OCI-LY3 (cell line): Measurements from ENCODE around the gene ZNF579.

ENCODE experiments used
- H2AFZ ChIP-seq: fragments of 200-600, 300-600 bp; shearing (Covaris generic); 2 replicates; pipeline ENCODE4 v1.6.0; 2014; ENCODE audit warnings: antibody characterized with exemption, low read depth, low read length
- H3K27ac ChIP-seq: fragments of 200-600, 300-600 bp; sonication (generic); 2 replicates; pipeline ENCODE4 v1.5.1; 2014; ENCODE audit warnings: mild to moderate bottlenecking, low read length, moderate library complexity, mixed read lengths
- H3K27me3 ChIP-seq: fragments of 200-600, 300-600 bp; sonication (generic); 2 replicates; pipeline ENCODE4 v1.6.1; 2014; ENCODE audit warnings: low read depth, low read length, mixed read lengths
- H3K36me3 ChIP-seq: fragments of 200-600, 300-600 bp; sonication (generic); replicated peaks from 2 replicates; pipeline ENCODE3; 2014; ENCODE audit warnings: low read depth, low read length, mixed read lengths
- H3K4me1 ChIP-seq: fragments of 300-600, 200-600 bp; sonication (generic); 2 replicates; pipeline ENCODE4 v1.6.1; 2014; ENCODE audit warnings: low read length, mixed read lengths
- H3K4me2 ChIP-seq: fragments of 200-600, 300-600 bp; sonication (generic); 2 replicates; pipeline ENCODE4 v1.6.1; 2014; ENCODE audit warnings: low read length, mixed read lengths
- H3K4me3 ChIP-seq: fragments of 300-600, 200-600 bp; sonication (generic); 2 replicates; pipeline ENCODE4 v1.5.1; 2014; ENCODE audit warnings: antibody characterized with exemption, mild to moderate bottlenecking, low read length, moderate library complexity
- H3K79me2 ChIP-seq: fragments of 300-600, 200-600 bp; shearing (Covaris generic); 2 replicates; pipeline ENCODE4 v1.6.1; 2014; ENCODE audit warnings: mild to moderate bottlenecking, low read length, mixed read lengths
- H3K9ac ChIP-seq: fragments of 300-600, 200-600 bp; shearing (Covaris generic); 2 replicates; pipeline ENCODE4 v1.6.0; 2014; ENCODE audit warnings: mild to moderate bottlenecking, low read length, moderate library complexity
- H3K9me3 ChIP-seq: fragments of 200-600, 300-600 bp; shearing (Covaris generic); 2 replicates; pipeline ENCODE4 v1.6.1; 2014; ENCODE audit warnings: low read length, mixed read lengths; ENCODE audit not compliant: insufficient read depth
- H4K20me1 ChIP-seq: fragments of 200-600, 300-600 bp; sonication (generic); 2 replicates; pipeline ENCODE4 v1.6.1; 2016; ENCODE audit warnings: low read length, mixed read lengths; ENCODE audit not compliant: insufficient read depth
- EZH2phosphoT487 ChIP-seq: fragments of 200-600 bp; shearing (Covaris generic); IDR thresholded peaks from 2 replicates; pipeline ENCODE4 v1.6.1; 2018; ENCODE audit warnings: antibody characterized with exemption, mixed run types, low read depth
- TF ChIP-seq, protein P1 (sequence below): fragments of 200-600, 300-600 bp; sonication (generic); IDR thresholded peaks from 2 replicates; pipeline ENCODE4 v1.5.1; 2014; ENCODE audit warnings: antibody characterized with exemption, low read length, low read depth

The ZNF579 gene

DNA sequence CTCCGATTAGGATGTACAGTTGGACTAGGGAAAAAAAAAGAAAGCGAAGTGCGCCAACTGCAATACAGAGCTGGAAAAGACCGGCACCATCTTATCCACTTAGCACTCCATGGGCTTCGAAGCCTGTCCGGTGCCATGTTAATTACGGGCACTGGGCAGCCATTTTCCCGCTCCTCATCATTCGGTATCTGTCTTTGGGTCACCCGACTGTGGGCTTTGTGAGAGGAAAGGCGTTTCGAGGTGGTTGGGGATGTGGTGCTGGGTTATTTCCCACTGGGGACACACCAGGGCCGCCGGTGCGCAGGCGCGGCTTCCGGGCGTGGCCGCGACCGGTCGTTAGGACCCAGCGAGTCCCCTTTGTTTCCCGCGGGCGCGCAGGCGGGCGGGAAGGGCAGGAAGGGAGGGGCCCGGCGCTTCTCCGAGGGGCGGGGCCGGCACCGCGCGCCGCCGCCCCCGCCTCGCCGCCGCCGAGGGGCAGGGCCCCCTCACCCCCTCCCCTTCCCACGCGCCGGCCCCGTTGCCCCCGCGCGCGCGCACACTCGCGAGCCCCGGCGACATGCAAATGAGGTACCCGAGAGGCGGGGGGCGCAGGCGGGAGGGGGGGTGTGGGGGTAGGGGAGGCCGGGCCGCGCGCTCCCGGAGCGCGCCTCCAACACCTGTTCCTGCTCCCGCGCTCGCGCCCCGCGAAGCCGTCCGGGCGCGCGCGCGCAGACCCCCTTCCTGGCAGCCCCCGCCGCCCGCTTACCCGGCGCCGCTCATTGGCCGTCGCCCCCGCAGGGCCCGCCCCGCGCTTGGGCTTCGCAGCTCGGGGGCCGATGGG is 19.4 kb upstream of the ZNF579 start, which contains the start of gene ZNF524:
Gene ZNF524, plus strand, starts transcription at position 447 of the 820 bp plus-strand sequence. CDS start 1,825 bp downstream, outside the sequence.
- H3K36me3 ChIP-seq = peaks cover 12% of the 10 kb centered on the region
- H3K27me3 ChIP-seq = no peaks in the 10 kb centered on the region
- H3K9me3 ChIP-seq = no peaks in the 10 kb centered on the region
- no peaks in the 10 kb centered on the region for H4K20me1 ChIP-seq
- peak within 1 kb of the TSS; percentile 85 for H3K27ac ChIP-seq
- H3K4me3 ChIP-seq = peak within 1 kb of the TSS; percentile 80
- H3K4me2 ChIP-seq = peak within 1 kb of the TSS; percentile 99
- H3K4me1 ChIP-seq = peaks cover 21% of the 10 kb centered on the region
- peak within 1 kb of the TSS; percentile 92 for H3K9ac ChIP-seq
- H2AFZ ChIP-seq = peak within 1 kb of the TSS; percentile 77; the same call in 1 of the 2 replicates
- peaks cover 12% of the 10 kb centered on the region for H3K79me2 ChIP-seq
- TF ChIP-seq, protein P1, sequence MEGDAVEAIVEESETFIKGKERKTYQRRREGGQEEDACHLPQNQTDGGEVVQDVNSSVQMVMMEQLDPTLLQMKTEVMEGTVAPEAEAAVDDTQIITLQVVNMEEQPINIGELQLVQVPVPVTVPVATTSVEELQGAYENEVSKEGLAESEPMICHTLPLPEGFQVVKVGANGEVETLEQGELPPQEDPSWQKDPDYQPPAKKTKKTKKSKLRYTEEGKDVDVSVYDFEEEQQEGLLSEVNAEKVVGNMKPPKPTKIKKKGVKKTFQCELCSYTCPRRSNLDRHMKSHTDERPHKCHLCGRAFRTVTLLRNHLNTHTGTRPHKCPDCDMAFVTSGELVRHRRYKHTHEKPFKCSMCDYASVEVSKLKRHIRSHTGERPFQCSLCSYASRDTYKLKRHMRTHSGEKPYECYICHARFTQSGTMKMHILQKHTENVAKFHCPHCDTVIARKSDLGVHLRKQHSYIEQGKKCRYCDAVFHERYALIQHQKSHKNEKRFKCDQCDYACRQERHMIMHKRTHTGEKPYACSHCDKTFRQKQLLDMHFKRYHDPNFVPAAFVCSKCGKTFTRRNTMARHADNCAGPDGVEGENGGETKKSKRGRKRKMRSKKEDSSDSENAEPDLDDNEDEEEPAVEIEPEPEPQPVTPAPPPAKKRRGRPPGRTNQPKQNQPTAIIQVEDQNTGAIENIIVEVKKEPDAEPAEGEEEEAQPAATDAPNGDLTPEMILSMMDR = no peak
- no peak for TF ChIP-seq EZH2phosphoT487

DNA sequence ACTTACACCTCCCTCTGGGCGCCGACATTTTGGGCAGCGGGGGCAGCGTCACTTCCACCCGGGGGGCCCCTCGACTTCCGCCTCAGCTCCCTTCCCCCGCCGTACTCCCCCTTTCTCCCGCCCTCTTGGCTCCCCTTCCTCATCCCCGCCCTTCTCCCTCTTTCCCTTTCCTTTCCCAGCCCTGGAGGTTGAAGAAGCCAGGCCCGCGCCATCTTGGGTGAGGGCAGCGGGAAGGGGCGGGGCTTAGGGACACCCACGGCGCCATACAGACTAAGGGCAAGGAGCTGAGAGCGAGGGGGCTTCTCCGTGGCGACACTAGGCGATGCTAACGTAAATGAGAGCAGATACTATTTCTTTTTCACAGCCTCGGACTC is 18.8 kb upstream of the ZNF579 start, which contains the start of gene FIZ1:
Gene FIZ1, minus strand, starts transcription at position 50 of the 374 bp plus-strand sequence. CDS start 1,652 bp downstream, outside the sequence.
- no peaks in the 10 kb centered on the region for H3K27me3 ChIP-seq
- no peaks in the 10 kb centered on the region for H4K20me1 ChIP-seq
- H3K36me3 ChIP-seq = peaks cover 17% of the 10 kb centered on the region
- peak within 1 kb of the TSS; percentile 85 for H3K27ac ChIP-seq
- TF ChIP-seq, protein P1 = no peak
- TF ChIP-seq EZH2phosphoT487 = no peak
- peak within 1 kb of the TSS; percentile 99 for H3K4me2 ChIP-seq
- H3K9me3 ChIP-seq = no peaks in the 10 kb centered on the region
- peak within 1 kb of the TSS; percentile 77; the same call in 1 of the 2 replicates for H2AFZ ChIP-seq
- peaks cover 12% of the 10 kb centered on the region for H3K79me2 ChIP-seq
- H3K4me1 ChIP-seq = peaks cover 17% of the 10 kb centered on the region
- H3K9ac ChIP-seq = peak within 1 kb of the TSS; percentile 92
- H3K4me3 ChIP-seq = peak within 1 kb of the TSS; percentile 80

DNA sequence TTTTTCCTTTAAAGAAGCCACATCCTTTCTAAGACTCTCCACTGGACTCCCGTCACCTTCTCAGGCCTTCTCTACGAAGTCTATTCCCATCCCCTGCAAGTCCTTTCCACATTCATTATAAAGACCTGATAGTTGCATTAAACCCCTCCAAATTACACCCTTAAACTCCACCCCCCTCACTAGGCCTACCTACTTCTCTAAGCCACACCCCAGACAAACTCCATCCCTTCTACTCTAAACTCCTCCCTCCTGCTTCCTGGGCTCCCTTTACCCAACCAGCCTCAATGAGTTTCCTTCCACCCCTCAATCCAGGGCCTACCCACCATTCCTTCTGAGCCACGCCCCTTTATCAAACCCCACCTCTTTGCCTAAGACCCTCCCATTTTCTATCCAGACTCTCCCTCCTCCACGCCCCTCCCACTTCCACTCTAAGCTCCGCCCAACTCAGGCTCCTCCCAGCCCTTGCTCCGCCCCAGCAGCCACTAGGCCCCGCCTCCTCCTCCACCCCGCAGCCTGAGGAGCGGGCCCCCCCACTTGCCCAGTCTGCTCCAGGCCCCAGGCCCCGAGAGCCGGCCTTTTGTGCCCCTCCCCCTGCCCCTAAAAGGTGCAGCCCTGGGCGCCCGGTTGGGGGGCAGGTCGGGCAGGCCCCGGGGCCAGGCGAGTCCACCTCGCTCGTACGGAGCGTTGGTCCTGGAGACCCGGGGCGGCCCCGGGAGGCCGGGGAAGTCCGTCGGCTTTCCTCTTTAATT is 18.2 kb upstream of the ZNF579 start:
- no peak overlapping the region for H2AFZ ChIP-seq
- H3K4me2 ChIP-seq = peak overlapping the region; percentile 52
- peaks cover 15% of the 10 kb centered on the region for H3K4me1 ChIP-seq
- peak overlapping the region; percentile 92 for H3K9ac ChIP-seq
- H3K27me3 ChIP-seq = no peaks in the 10 kb centered on the region
- H3K27ac ChIP-seq = peak overlapping the region; percentile 85
- H4K20me1 ChIP-seq = no peaks in the 10 kb centered on the region
- TF ChIP-seq, protein P1 = no peak
- TF ChIP-seq EZH2phosphoT487 = no peak
- H3K79me2 ChIP-seq = peaks cover 12% of the 10 kb centered on the region
- peak overlapping the region; percentile 80 for H3K4me3 ChIP-seq
- H3K36me3 ChIP-seq = peaks cover 17% of the 10 kb centered on the region
- H3K9me3 ChIP-seq = no peaks in the 10 kb centered on the region

DNA sequence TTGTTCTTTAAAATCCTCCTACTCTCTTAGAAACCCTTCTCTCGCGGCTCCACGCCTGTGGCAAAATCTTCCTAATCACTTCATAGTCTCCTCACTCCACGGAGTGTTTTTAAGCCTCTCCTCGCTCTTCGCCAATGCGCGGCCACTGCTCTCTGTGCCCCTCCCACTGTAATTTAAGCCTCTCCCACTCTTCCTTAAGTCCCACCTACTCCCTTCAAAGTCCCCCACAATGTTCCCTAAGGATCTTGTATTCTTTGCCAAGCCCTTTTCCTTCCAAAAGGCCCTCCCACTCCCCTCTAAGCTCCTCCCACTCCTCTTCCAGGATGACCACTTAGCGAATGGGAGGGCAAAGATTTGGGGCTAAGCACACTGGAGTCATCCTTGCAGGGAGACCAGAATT is 17.4 kb upstream of the ZNF579 start:
- Histone ChIP-seq H3K4me3 (no peak overlapping the region), H2AFZ (no peak overlapping the region), H3K27ac (no peak overlapping the region), H3K9ac (no peak overlapping the region), H3K79me2 (peaks cover 12% of the 10 kb centered on the region), H4K20me1 (no peaks in the 10 kb centered on the region), H3K4me1 (peaks cover 15% of the 10 kb centered on the region), H3K4me2 (peak overlapping the region; percentile 52; the same call in 1 of the 2 replicates), H3K27me3 (no peaks in the 10 kb centered on the region), H3K36me3 (peaks cover 20% of the 10 kb centered on the region), H3K9me3 (no peaks in the 10 kb centered on the region)
- no peak for TF ChIP-seq EZH2phosphoT487
- TF ChIP-seq, protein P1 = no peak
